GM18498 (cell line): ENCODE measurements around the gene TMEM9.
A peak's percentile ranks its signal among the peaks of the same experiment; 100 is the strongest.
"Not testable (repeated sequence)": the region's sequence is repeated elsewhere in the genome, so short reads cannot be mapped to it uniquely, and the experiment has no call there.

Experiments used
- ATAC-seq: cut with Tn5 transposase; IDR thresholded peaks from one replicate; pipeline ENCODE4 v1.9.1; 2021; ENCODE audit warnings: mild to moderate bottlenecking, moderate library complexity; ENCODE audit not compliant: unreplicated experiment

The TMEM9 gene

GRCh38 chr1:201175820-201176500, 21.7 kb upstream of the TMEM9 start:
- ATAC-seq: no peak

GRCh38 chr1:201173736-201174135, 19.5 kb upstream of the TMEM9 start:
- ATAC-seq: no peak

GRCh38 chr1:201172999-201173610, 18.8 kb upstream of the TMEM9 start:
- no peak for ATAC-seq

- ATAC-seq: no peak
These were observed 18.1 kb upstream of the TMEM9 start for GRCh38 chr1:201172326-201172725.

- ATAC-seq: peak; percentile 43
These were observed 17.1 kb upstream of the TMEM9 start for GRCh38 chr1:201171063-201172036.

GRCh38 chr1:201170533-201171062, 16.3 kb upstream of the TMEM9 start:
- ATAC-seq: peak; percentile 96

- no peak for ATAC-seq
These were observed 15.8 kb upstream of the TMEM9 start for GRCh38 chr1:201169971-201170532.

- no peak for ATAC-seq
These were observed 14.9 kb upstream of the TMEM9 start for GRCh38 chr1:201169203-201169602.

- no peak for ATAC-seq
These were observed 13.0 kb upstream of the TMEM9 start for GRCh38 chr1:201167041-201167991.

- no peak for ATAC-seq
These were observed 10.4 kb upstream of the TMEM9 start for GRCh38 chr1:201164645-201165044.

GRCh38 chr1:201163707-201164106, 9.4 kb upstream of the TMEM9 start:
- ATAC-seq: no peak

- ATAC-seq: not testable (repeated sequence)
These were observed 8.8 kb upstream of the TMEM9 start for GRCh38 chr1:201163036-201163435.

- no peak for ATAC-seq
These were observed 3.7 kb upstream of the TMEM9 start for GRCh38 chr1:201157949-201158348.

- ATAC-seq: no peak
These were observed 2.5 kb upstream of the TMEM9 start for GRCh38 chr1:201156819-201157218.

- no peak for ATAC-seq
These were observed 2.1 kb upstream of the TMEM9 start for GRCh38 chr1:201156346-201156745.

- ATAC-seq: no peak
These were observed 1.1 kb upstream of the TMEM9 start for GRCh38 chr1:201155354-201155753.

- ATAC-seq: peak; percentile 78
These were observed 543 bp downstream of the TMEM9 start for GRCh38 chr1:201153474-201154388.

- no peak for ATAC-seq
These were observed 4.9 kb downstream of the TMEM9 start for GRCh38 chr1:201149400-201149799.
